ENCODE results near the gene AGAP5.
"Not testable (repeated sequence)": the region's sequence is repeated elsewhere in the genome, so short reads cannot be mapped to it uniquely, and the experiment has no call there.

- TF ChIP-seq POLR2AphosphoS5, POLR2A (IDR thresholded peaks at IDR 0.05; ENCODE audit: low read depth, low read length): not testable (repeated sequence)
Observed at GRCh38 chr10:73720561-73720960, 22.7 kb upstream of the AGAP5 start.

All from GM12892 (cell line).